22Rv1 (cell line): ENCODE results near the gene ZNF181.

Experiments
- ZFX ChIP-seq: fragments of 450-650 bp; IDR thresholded peaks from 2 replicates; pipeline ENCODE4 v1.6.1; 2017; ENCODE audit warnings: antibody characterized with exemption, borderline replicate concordance
- TF ChIP-seq, protein P1 (sequence below): fragments of 450-650 bp; IDR thresholded peaks from 2 replicates; pipeline ENCODE4 v1.5.1; 2017; ENCODE audit warnings: mild to moderate bottlenecking

DNA sequence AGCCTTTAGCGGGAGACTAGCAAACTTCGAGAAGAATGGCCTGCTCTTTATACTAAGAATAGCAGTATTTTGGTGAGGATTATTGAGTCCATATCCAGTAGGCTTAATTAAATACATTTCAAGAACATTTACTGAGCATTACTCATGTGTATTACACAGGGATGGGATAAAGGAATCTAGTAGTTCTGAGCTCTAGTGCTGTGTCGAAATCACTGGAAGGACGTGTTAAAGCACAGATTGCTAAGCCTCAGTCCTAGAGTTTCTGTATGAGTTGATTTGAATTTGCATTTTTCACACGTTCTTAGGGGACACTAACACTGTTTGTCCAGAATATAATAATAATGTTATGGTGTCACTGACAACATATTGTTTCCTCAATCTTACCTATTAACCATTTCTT is 47.6 kb upstream of the ZNF181 start:
- TF ChIP-seq, protein P1, sequence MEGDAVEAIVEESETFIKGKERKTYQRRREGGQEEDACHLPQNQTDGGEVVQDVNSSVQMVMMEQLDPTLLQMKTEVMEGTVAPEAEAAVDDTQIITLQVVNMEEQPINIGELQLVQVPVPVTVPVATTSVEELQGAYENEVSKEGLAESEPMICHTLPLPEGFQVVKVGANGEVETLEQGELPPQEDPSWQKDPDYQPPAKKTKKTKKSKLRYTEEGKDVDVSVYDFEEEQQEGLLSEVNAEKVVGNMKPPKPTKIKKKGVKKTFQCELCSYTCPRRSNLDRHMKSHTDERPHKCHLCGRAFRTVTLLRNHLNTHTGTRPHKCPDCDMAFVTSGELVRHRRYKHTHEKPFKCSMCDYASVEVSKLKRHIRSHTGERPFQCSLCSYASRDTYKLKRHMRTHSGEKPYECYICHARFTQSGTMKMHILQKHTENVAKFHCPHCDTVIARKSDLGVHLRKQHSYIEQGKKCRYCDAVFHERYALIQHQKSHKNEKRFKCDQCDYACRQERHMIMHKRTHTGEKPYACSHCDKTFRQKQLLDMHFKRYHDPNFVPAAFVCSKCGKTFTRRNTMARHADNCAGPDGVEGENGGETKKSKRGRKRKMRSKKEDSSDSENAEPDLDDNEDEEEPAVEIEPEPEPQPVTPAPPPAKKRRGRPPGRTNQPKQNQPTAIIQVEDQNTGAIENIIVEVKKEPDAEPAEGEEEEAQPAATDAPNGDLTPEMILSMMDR: no peak
- TF ChIP-seq ZFX: no peak
